ENCODE measurements around the gene RAC3.

Gene RAC3

DNA sequence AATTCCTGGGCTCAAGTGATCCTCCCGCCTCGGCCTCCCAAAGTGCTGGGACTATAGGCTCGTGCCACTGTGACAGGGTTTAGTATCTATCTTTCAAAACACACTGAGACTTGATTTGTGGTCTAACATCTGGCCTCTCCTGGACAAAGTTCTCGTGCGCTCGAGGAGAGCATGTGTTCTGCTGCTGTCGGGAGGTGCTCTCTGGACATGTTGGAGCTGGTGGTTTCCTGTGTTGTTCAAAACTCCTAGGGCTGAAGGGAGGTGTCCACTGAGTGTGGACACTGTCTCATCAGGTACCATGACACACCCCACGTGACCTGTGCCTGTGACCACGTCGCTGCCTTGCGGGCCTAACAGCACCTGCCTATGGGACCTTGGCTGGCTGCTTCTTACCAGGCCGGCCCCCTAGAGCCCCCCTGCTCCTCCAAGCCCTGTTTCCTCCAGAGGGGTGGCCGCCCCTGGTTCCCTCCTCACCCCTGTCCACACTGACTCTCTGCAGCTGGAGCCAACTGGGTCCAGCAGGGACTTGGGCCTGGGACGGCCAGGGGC lies 14.5 kb downstream of the RAC3 start:
- DNase-seq: no peak

DNA sequence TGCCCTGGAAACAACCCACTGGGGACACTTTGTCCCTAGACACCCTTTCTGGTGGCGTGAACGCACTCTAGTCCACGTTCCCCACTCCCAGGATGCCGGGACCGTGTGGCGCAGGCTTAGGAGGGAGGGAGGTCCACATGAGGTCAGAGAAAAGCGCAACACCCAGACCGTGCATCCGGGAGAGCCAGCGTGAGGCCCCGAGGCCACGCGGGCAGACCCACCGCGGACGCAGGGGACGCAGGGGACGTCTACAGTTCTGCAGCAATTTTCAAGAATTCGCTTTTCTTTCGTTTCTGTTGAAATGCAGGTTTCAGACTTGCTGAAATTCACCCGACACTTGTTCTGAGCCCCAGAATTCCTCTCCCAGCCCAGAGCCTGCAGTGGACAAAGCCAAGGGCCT lies 15.4 kb downstream of the RAC3 start:
- no peak for DNase-seq

- DNase-seq: no peak
These were observed 15.9 kb downstream of the RAC3 start for GRCh38 chr17:82047379-82047778.

GRCh38 chr17:82047914-82048570 lies 16.6 kb downstream of the RAC3 start:
- no peak for DNase-seq

DNA sequence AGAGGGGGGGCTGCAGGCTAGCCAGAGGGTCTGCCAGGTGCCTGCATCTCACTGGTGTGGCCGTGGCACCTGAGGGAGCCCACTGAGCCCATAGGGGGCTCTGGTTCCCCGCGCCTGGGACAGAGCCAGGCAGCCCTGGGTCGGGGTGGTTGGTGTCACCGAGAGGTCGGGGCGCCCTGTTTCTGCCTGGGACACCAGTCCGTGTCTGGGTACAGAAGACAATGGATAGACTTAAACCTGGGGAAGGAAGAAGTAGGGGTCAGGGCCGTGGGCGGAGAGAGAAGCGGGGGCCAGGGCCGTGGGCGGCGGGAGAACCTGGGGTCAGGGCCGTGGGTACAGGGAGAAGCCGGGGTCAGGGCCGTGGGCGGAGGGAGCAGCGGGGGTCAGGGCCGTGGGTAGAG lies 17.1 kb downstream of the RAC3 start:
- no peak for DNase-seq

- DNase-seq: no peak
These were observed 17.6 kb downstream of the RAC3 start for GRCh38 chr17:82049106-82049505.

DNA sequence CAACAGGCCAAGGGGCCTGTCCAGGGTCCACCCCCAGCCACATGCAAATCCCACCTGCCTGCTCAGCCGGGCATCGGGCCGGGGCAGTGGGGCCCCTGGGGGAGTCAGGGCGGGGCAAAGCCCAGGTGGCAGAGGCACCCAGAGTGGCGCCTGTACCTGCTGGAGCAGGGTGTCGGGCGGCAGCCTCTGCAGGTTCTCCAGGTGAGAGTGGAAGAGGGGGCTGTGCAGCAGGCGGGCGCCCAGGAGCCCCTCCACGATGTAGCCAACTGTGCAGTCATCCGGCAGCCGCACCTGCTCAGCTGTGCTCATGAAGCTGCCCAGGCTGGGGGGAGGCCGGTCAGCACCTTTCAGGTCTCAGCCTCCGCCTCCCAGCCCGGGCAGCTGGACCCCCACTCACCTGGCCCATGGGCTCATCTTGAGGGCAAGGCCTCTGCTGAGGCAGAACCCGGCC lies 18.1 kb downstream of the RAC3 start:
- no peak for DNase-seq

GRCh38 chr17:82050152-82050760 lies 18.8 kb downstream of the RAC3 start:
- DNase-seq: no peak

DNA sequence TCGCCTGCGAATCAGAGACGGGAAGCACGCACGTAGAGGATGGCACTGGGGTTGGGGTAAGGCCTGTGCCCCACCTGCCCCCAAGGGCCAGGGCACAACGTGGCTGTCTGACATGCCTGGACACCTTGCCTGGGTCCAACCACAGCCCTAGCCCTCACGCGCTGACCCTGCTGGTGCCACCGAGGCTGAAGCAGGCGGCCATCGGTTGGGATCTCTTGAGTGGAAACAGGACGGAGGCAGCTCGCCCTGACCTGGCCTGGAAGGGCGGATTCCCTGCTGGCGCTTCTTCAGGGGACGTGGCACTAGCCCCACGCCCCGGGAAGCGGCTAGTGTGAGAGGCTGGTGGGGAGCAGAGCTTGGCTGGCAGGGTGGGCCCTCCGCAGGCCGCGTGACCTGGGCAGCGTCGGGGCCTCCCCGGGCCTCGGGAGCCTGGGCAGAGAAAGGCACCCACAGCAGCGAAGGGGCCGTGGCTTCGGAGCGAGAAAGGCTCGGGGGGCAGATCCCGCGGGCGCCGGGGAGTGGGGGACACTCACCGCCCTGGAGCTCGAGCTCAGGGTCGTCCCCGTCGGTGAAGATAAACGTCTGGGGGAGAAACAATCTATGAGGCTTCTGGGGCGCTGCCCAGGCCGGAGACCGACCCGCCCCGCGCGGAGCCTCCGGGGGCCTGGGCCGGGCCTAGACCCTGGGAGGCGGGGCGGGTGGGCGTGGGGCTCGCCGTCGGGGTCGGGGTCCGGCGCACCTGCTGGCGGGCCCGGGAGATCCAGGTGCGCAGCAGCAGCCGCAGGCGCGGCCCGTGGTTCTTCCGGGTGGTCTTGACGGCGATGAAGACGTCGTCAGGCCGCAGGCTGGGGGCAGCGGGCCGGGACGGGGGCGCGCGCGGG lies 19.5 kb downstream of the RAC3 start:
- DNase-seq: no peak

- peak; percentile 23 for DNase-seq
These were observed 20.5 kb downstream of the RAC3 start, which contains the start of the genes GPS1 and RFNG for GRCh38 chr17:82051776-82052637. Gene GPS1, plus strand, starts transcription at chr17:82051898. Its CDS starts 34 bp downstream, at chr17:82051932. Gene RFNG, minus strand, starts transcription at chr17:82051811. Its CDS starts 45 bp downstream, at chr17:82051766.

DNA sequence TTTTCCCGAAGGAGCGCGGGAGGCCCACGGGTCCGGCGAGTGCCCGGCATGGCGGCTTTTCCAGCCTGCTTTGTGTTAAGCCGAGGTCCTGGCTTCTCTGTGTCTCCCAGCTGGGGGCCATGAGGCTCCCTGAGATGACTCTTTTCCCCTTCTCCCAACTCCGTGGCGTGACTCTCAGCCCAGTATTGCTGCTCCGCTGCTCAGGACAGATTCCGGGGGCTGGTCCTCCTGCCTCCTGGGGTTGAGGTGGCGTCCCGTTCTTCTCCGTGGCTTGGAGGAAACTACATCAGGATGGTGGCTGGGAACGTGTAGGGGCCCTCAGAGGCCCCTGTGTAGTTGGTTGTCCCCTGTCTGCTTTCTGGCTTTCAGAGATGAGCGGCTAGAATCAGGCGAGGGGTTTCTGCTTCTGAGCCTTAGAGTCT lies 21.2 kb downstream of the RAC3 start:
- no peak for DNase-seq

- no peak for DNase-seq
These were observed 21.7 kb downstream of the RAC3 start for GRCh38 chr17:82053130-82053529.

GRCh38 chr17:82053556-82054263 lies 22.2 kb downstream of the RAC3 start:
- DNase-seq: no peak

GRCh38 chr17:82054351-82055022 lies 23.0 kb downstream of the RAC3 start:
- DNase-seq: no peak

DNA sequence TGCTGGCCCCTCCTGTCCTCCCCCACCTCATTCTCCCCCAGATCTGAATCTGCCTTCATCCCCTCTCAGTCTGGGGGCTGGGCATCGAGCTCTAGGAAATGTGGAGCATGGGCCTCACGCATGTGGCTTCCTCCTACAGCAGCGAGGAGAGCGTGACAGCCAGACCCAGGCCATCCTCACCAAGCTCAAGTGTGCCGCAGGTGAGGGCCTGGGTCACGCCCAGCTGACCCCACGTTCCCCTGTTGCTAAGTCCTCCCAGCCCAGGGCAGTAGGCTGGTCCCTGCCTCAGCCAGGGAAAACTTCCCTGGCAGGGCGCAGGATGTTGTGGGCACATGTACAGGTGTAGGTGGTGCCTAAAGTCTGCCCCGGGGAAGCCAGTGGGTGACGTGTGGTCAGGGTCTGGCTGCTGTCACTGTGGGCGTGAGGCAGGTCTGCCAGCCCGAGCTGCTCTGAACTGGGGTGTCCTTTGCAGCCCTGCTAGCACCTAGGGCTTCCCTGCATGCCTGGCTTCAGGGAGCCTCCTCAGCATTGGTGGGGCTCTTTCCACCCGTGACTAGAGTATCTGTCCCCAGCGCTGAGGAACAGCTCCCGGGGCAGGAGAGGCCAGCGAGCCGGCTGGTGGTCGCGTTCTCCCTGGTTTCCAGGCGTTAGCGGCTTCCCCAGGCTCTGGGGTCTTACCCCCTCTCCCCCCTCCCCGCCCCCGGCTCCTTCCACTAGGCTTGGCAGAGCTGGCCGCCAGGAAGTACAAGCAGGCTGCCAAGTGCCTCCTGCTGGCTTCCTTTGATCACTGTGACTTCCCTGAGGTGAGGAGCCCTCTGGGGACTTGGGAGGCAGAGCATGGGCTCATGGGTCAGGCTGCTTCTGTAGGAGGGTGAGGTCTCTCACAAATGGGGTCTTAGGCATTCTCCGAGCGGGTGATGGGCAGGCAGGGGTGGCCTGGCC lies 23.8 kb downstream of the RAC3 start:
- DNase-seq: no peak

GRCh38 chr17:82055965-82056728 lies 24.7 kb downstream of the RAC3 start:
- DNase-seq: no peak

DNA sequence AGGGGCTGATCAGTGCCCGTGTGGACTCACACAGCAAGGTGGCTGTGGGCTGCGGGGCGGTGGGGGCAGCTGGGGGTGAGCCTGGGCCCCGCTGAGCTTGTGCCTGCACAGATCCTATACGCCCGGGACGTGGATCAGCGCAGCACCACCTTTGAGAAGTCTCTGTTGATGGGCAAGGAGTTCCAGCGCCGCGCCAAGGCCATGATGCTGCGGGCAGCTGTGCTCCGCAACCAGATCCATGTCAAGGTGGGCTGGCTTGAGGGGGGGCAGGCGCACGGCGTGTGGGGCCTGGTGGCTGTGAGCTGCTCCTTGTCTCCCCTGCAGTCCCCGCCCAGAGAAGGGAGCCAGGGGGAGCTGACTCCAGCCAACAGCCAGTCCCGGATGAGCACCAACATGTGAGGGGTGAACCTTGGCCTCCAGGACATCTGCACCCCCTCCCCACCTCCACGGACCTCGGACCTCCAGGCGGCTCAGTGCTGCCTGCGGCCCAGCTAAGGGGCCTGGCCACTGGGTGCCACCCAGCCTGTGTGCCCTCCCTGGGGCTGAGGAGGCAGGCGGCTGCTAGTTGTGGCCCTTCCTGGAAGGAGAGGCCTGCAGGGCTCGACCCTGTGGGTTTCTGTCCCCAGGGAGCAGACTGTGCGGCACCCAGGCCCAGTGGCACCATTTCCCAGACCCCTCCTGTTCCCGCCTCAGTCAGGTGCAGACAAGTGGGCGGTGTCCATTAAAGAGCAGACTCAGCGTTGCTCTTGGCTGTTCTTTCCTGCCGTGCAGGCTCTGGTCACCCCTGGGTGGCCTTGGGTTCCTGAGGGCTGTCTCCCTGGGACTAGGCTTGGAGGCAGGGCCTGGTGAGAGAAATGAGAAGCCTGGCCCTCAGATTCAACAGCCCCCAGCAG lies 25.5 kb downstream of the RAC3 start:
- no peak for DNase-seq

Measured in NCI-H2029 (cell line).